Tibial nerve (tissue), 3 donors: ENCODE data around the gene PLCB1.

Source experiments
- POLR2A ChIP-seq, 2 donors: fragments of 450-650 bp; IDR thresholded peaks; one replicate each; pipeline ENCODE4 v1.6.1; 2017; ENCODE audit warnings: antibody characterized with exemption in 2 of 2, mild to moderate bottlenecking in 2 of 2, moderate library complexity in 2 of 2
- TF ChIP-seq, protein P1 (sequence below), 5 experiments: fragments of 200-600 bp in 3 of 5; fragments of 450-650 bp in 2 of 5; sonication (generic) in 3 of 5; IDR thresholded peaks; one replicate each; pipeline ENCODE4 v1.5.1; 2016 to 2019; ENCODE audit warnings: antibody characterized with exemption in 5 of 5, mild to moderate bottlenecking in 3 of 5, moderate library complexity in 2 of 5

DNA sequence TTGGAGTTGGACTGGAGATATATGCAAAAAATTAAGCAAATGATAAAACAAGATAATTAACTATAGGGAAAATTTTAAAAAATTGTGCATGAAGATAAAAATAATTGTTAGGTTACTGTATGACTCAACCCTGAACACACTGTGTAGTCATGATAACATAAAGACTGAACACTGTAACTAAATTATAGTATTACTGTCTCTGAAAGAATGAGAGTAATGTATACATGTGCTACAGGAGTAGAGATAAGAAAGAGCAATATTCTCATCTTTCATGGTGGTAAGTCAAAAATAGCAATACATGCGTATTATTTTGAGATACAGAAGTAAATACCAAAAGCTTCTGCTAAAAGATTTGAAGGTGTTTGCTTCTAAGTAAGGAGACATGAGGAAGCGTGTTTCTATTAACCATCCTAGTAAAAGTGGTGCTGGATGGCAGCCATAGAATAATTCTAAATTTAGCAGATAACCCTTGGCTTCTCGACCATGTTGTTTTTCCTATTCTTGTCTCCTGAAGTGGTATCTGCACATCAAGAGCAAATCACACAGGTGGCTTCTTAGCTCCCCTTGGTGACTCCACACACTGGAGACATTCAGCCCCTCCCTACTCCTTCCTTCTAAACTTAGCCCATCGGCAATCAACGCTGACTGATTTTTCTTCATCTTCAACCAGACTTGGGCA is 546.2 kb downstream of the PLCB1 start:
- TF ChIP-seq, protein P1, sequence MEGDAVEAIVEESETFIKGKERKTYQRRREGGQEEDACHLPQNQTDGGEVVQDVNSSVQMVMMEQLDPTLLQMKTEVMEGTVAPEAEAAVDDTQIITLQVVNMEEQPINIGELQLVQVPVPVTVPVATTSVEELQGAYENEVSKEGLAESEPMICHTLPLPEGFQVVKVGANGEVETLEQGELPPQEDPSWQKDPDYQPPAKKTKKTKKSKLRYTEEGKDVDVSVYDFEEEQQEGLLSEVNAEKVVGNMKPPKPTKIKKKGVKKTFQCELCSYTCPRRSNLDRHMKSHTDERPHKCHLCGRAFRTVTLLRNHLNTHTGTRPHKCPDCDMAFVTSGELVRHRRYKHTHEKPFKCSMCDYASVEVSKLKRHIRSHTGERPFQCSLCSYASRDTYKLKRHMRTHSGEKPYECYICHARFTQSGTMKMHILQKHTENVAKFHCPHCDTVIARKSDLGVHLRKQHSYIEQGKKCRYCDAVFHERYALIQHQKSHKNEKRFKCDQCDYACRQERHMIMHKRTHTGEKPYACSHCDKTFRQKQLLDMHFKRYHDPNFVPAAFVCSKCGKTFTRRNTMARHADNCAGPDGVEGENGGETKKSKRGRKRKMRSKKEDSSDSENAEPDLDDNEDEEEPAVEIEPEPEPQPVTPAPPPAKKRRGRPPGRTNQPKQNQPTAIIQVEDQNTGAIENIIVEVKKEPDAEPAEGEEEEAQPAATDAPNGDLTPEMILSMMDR (IDR thresholded peaks at IDR 0.05), result no peak
- TF ChIP-seq POLR2A (IDR thresholded peaks at IDR 0.05), result no peak
